Gastroesophageal sphincter (tissue), 3 donors: ENCODE data around the gene USP54.

ENCODE experiments used
- EP300 ChIP-seq: sonication (generic); formaldehyde crosslinking; IDR thresholded peaks from one replicate; pipeline ENCODE4 v1.6.1; 2017; ENCODE audit warnings: antibody characterized with exemption, mild to moderate bottlenecking
- POLR2A ChIP-seq, 2 donors: fragments of 450-650 bp; IDR thresholded peaks; one replicate each; pipeline ENCODE4 v1.6.1; 2017; ENCODE audit warnings: antibody characterized with exemption in 2 of 2, mild to moderate bottlenecking in 2 of 2, moderate library complexity in 1 of 2
- POLR2AphosphoS5 ChIP-seq: sonication (generic); formaldehyde crosslinking; IDR thresholded peaks from one replicate; pipeline ENCODE4 v1.6.1; 2017; ENCODE audit warnings: antibody characterized with exemption
- TF ChIP-seq, protein P1 (sequence below), 4 experiments: fragments of 200-600 bp in 2 of 4; fragments of 450-650 bp in 2 of 4; sonication (generic) in 1 of 4; IDR thresholded peaks; one replicate each; pipeline ENCODE4 v1.5.1; 2017 to 2019; ENCODE audit warnings: antibody characterized with exemption in 4 of 4, mild to moderate bottlenecking in 2 of 4, moderate library complexity in 2 of 4

DNA sequence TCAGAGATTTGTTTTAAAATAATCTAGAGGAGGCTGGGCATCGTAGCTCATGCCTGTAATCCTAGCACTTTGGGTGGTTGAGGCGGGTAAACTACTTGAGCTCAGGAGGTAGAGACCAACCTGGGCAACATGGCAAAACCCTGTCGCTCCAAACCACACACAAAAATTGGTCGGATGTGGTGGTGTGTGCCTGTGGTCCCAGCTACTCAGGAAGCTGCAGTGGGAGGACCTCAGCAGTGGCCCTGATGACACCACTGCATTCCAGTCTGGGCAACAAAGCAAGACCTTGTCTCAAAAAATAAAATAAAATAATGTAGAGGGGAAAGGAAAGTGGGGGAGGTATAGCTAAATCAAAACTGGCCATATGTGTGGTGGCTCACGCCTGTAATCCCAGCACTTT is 81.4 kb downstream of the USP54 start:
- TF ChIP-seq, protein P1, sequence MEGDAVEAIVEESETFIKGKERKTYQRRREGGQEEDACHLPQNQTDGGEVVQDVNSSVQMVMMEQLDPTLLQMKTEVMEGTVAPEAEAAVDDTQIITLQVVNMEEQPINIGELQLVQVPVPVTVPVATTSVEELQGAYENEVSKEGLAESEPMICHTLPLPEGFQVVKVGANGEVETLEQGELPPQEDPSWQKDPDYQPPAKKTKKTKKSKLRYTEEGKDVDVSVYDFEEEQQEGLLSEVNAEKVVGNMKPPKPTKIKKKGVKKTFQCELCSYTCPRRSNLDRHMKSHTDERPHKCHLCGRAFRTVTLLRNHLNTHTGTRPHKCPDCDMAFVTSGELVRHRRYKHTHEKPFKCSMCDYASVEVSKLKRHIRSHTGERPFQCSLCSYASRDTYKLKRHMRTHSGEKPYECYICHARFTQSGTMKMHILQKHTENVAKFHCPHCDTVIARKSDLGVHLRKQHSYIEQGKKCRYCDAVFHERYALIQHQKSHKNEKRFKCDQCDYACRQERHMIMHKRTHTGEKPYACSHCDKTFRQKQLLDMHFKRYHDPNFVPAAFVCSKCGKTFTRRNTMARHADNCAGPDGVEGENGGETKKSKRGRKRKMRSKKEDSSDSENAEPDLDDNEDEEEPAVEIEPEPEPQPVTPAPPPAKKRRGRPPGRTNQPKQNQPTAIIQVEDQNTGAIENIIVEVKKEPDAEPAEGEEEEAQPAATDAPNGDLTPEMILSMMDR (IDR thresholded peaks at IDR 0.05) = no peak
- no peak for TF ChIP-seq POLR2A (IDR thresholded peaks at IDR 0.05)
- no peak for TF ChIP-seq POLR2AphosphoS5
- TF ChIP-seq EP300 = no peak
